ENCODE measurements around the gene ATM.

The ATM gene

DNA sequence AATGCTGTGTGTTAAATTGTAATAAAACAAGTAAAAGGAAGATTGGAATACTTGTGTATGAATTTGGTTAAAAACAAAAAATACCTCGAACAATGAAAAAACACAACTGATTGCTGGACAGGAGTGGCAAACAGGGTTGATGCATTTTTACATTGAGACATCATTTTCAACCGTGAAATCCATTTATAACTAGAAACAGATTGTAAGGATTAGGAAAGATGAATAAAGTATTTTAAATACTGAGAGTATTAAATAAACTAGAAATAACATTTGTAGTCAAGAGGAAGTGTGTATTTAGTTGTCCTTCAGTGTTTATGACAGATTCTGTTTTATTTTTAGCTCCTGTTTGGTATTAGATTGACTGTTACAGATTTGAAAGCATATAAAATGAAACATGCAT is 5.4 kb downstream of the ATM start:
- TF ChIP-seq, protein P1, sequence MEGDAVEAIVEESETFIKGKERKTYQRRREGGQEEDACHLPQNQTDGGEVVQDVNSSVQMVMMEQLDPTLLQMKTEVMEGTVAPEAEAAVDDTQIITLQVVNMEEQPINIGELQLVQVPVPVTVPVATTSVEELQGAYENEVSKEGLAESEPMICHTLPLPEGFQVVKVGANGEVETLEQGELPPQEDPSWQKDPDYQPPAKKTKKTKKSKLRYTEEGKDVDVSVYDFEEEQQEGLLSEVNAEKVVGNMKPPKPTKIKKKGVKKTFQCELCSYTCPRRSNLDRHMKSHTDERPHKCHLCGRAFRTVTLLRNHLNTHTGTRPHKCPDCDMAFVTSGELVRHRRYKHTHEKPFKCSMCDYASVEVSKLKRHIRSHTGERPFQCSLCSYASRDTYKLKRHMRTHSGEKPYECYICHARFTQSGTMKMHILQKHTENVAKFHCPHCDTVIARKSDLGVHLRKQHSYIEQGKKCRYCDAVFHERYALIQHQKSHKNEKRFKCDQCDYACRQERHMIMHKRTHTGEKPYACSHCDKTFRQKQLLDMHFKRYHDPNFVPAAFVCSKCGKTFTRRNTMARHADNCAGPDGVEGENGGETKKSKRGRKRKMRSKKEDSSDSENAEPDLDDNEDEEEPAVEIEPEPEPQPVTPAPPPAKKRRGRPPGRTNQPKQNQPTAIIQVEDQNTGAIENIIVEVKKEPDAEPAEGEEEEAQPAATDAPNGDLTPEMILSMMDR (conservative IDR thresholded peaks at IDR 0.05; ENCODE audit: low read length), result no peak
- peak; percentile 35 for DNase-seq (ENCODE audit: low read depth)
- no peak overlapping the region for H3K4me3 ChIP-seq (ENCODE audit: low read length)

DNA sequence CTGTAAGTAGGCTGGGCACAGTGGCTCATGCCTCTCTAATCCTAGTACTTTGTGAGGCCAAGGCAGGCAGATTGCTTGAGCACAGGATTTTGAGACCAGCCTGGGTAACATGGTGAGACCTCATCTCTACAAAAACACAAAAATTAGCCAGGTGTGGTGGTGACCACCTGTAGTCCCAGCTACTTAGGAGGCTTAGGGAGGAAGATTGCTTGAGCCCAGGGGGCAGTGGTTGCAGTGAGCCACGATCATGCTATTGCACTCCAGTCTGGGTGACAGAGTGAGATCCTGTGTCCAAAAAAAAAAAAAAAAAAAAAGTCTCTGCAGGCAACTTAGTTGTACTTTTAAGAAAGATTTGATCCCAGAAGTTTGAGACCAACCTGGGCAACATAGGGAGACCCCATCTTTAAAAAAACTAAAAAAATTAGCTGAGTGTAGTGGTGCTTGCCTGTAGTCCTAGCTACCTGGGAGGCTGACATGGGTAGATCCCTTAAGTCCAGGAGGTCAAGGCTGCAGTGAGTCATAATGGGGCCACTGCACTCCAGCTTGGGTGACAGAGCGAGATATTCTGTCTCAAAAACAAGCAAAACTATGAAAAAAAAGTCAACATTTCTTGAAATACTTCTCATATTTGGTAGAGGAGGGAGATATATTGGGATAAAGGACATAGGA is 10.5 kb downstream of the ATM start:
- TF ChIP-seq, protein P1 (conservative IDR thresholded peaks at IDR 0.05; ENCODE audit: low read length), result no peak
- no peak for DNase-seq (ENCODE audit: low read depth)
- no peak overlapping the region for H3K4me3 ChIP-seq (ENCODE audit: low read length)

DNA sequence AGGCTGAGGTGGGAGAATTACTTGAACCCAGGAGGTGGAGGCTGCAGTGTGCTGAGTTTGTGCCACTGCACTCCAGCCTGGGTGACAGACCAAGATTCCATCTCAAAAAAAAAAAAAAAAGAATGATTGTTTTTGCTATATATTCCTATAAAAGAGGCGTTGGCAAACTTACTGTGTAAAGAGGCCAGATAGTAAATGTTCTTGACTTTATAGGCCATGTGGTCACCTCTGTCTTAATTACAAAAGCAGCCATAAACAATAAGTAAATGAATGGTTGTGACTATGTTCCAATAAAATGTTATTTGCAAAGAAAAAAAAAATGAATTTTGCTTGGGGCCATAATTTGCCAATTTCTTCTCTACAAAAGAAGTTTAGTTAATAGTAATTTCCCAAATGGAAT is 12.3 kb downstream of the ATM start:
- no peak for DNase-seq (ENCODE audit: low read depth)
- no peak overlapping the region for H3K4me3 ChIP-seq (ENCODE audit: low read length)
- TF ChIP-seq, protein P1 (conservative IDR thresholded peaks at IDR 0.05; ENCODE audit: low read length), result no peak

DNA sequence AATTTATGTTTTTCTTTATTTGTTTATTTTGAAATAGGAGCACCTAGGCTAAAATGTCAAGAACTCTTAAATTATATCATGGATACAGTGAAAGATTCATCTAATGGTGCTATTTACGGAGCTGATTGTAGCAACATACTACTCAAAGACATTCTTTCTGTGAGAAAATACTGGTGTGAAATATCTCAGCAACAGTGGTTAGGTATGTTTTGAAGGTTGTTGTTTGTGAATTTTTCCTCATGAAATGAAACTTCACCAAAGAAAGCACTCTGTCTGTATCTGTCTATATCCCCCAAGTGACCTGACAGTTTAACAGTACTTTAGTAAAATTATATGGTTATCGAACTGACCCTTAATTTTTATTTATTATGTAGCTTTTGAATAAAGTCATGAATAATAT is 12.8 kb downstream of the ATM start:
- TF ChIP-seq, protein P1 (conservative IDR thresholded peaks at IDR 0.05; ENCODE audit: low read length), result no peak
- no peak for DNase-seq (ENCODE audit: low read depth)
- no peak overlapping the region for H3K4me3 ChIP-seq (ENCODE audit: low read length)

DNA sequence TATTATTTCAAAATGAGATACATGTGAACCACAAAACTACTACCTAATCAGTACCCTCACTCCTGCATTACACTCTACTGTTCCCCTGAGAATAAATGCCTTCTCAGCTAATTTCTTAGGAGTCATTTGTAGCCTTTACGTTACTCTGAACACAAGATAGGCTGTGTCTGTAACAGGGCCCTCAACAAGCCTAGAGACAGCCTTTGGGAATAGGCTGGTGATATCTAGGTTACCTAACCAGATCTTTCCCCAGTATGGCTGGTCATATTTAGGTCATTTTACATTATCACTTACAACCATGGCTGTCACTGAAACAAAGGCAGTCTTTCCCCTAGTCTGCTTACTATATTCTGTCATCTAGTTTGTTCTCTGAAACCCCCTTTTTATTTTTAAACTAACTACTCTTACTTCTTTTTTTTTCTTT is 14.2 kb downstream of the ATM start:
- H3K4me3 ChIP-seq (ENCODE audit: low read length), result no peak overlapping the region
- TF ChIP-seq, protein P1 (conservative IDR thresholded peaks at IDR 0.05; ENCODE audit: low read length), result no peak
- no peak for DNase-seq (ENCODE audit: low read depth)

DNA sequence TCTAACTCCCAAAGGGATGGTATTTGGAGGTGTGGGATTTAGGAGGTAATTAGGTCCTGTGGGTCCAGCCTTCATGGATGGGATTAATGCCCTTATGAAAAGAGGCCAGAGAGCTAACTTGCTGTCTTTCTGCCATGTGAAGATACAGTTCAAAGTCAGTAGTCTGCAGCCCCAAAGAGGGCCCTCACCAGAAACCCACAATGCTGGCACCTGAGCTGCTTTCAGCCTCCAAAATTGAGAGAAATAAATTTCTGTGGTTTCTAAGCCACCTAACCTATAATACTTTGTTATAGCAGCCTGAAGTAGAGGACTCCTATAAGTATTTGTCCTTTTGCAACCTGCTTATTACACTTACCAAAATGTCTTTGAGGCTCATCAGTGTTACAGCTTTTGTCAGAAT is 16.2 kb downstream of the ATM start:
- H3K4me3 ChIP-seq (ENCODE audit: low read length), result no peak overlapping the region
- TF ChIP-seq, protein P1 (conservative IDR thresholded peaks at IDR 0.05; ENCODE audit: low read length), result no peak
- DNase-seq (ENCODE audit: low read depth), result no peak

DNA sequence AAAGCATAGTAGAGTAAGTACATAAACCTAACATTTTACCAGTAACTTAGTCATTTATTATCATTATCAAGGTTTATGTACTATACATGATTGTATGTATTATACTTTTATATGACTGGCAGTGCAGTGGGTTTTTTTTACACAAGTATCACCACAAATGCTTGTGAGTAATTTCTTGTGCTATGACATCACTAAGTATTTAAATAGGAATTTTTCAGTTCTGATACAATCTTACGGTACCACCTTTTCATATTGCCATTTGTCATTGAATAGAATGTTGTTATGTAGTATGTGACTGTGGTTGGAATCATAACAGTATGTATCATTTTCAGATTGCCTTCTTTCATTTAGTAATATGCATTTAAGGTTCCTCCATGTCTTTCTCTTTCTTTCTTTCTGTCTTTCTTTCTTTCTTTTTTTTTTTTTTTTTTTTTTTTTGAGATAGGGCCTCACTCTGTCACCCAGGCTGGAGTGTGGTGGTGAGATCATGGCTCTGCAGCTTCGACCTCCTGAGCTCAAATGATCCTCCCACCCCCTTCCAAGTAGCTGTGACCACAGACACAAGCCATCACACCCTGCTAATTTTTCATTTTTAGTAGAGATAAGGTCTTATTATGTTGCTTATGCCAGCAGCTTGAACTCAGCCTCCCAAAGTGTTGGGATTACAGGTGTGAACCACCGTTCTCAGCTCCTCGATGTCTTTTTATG is 18.6 kb downstream of the ATM start:
- H3K4me3 ChIP-seq (ENCODE audit: low read length), result no peak overlapping the region
- DNase-seq (ENCODE audit: low read depth), result no peak
- TF ChIP-seq, protein P1 (conservative IDR thresholded peaks at IDR 0.05; ENCODE audit: low read length), result no peak
